ENCODE measurements around the gene RNF168.
A peak's percentile ranks its signal among the peaks of the same experiment; 100 is the strongest.
"Not testable (repeated sequence)": the region's sequence is repeated elsewhere in the genome, so short reads cannot be mapped to it uniquely, and the experiment has no call there.

RNF168 gene

GRCh38 chr3:196503196-196504076 lies at the start of gene RNF168:
Gene RNF168 (minus strand): TSS chr3:196503768. CDS start chr3:196503173, 595 bp downstream.
- peak; percentile 40 to 95 (median 90) for DNase-seq

- no peak for DNase-seq
Observed at GRCh38 chr3:196552253-196552652, 48.7 kb upstream of the RNF168 start.

DNA sequence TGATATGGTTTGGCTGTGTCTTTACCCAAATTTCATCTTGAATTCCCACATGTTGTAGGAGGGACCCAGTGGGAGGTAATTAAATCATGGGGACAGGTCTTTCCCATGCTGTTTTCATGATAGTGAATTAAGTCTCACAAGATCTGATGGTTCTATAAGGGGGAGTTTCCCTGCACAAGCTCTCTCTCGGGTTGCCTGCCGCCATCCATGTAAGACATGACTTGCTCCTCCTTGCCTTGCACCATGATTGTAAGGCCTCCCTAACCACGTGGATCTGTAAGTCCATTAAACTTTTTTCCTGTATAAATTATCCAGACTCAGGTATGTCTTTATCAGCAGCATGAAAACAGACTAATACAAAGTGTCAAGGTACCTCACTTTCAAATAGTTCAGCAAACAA lies 46.6 kb upstream of the RNF168 start:
- not testable (repeated sequence) for DNase-seq

DNA sequence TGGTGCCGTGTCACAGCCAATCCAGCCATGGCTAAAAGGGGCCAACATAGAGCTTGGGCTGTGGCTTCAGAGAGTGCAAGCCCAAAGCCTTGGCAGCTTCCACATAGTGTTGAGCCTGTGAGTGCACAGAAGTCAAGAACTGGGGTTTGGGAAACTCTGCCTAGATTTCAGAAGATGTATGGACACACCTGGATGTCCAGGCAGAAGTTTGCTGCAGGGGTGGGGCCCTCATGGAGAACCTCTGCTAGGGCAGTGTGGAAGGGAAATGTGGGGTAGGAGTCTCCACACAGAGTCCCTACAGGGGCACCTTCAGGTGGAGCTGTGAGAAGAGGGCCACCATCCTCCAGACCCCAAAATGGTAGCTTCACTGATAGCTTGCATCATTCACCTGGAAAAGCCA lies 45.7 kb upstream of the RNF168 start:
- DNase-seq: not testable (repeated sequence)

DNA sequence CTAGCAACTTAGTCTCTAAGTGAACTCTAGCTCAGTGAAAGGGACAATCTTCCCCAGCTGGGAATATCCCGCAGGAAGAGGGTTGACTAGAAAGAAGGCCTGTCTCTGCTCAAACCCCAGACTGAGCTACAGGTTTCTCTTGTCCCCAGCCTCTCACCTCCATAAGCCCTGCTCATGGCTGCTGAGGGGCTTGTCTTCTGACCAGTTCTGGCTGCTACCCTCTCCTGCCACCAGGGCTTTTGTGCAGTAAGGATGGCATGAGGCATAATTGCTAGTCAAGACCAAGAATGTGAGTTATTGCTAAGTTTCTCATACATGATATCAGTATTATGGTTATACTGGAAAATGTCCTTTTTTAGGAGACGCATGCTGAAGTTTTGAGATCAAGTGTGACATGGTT lies 43.5 kb upstream of the RNF168 start:
- no peak for DNase-seq

GRCh38 chr3:196546537-196546936 lies 43.0 kb upstream of the RNF168 start:
- no peak for DNase-seq

DNA sequence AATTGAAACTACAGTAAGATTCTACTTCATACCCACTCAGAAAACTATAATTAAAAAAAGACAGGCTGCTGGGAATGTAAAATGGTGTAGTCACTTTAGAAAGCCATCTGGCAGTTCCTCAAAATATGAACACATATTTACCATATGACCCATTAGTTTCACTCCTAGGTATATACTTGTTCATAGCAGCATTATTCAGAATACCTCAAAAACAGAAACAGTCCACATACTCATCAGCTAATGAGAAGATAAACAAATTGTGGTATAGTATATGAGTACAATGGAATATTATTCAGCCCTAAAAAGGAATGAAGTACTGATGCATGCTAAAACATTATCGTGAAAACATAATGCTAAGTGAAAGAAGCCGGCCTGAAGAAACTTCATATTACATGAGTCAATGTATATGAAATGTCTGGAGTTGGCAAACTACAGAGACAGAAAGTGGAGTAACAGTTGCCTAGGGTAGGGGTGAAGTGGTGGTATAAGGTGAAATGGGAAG lies 41.0 kb upstream of the RNF168 start:
- no peak for DNase-seq

DNA sequence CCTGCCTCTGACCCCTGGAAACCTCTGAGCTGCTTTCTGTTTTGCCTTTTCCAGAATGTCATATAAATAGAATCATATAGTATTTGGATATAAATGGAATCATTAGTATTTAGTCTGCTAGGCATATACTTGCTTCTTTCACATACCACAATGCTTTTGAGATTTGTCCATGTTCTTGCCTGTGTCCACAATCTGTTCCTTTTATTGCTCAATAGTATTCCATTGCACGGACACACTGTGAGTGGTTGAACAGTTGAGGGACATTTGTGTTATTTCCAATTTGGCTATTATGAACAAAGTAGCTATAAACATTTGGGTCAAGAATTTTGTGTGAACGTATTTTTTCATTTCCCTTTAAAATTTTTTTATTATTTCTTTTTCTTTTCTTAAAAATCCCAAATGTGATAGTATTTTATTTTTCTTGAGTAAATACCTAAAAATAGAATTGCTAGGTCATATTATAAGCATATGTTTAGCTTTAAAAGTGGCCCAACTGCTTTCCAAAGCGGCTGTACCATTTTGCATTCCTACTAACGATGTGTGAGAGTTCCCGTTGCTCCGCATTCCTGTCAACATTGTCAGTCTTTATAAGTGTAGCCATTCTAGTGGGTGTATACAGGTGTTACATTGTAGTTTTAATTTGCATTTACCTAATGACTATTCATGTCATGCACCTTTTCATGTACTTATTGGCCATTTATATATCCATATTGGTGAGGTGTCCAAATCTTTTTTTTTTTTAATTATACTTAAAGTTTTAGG lies 38.3 kb upstream of the RNF168 start:
- DNase-seq: no peak

DNA sequence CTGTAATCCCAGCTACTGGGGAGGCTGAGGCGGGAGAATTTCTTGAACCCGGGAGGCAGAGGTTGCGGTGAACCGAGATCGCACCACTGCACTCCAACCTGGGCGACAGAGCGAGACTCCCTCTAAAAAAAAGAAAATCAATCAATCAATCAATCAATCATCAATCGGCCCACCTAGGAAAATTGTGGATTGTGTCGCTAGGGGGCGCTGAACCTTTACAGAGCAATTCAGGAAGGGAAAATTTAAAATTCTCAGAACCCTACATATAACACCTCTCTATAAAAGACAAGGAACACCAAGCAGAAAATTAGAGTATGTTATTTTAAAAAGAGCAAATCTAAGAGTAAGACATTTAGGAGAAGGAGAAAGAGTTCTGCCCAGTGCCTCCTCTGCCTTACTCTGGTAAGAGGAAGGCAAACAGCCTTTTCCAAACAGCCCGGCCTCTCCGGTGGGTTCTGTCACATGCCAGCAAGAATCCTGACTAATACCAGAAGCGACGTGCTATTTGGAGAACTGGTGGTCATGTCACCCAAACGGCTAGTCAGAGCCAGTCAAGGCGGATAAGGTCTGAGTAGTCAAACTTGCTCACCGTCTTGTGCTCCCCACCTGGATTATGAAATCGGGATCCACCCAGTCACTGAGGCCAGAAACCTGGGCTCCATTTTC lies 33.9 kb upstream of the RNF168 start:
- peak in 1 of 14 donors; percentile 5 for DNase-seq

GRCh38 chr3:196533260-196533681 lies 29.7 kb upstream of the RNF168 start:
- no peak for DNase-seq

GRCh38 chr3:196531418-196531817 lies 27.9 kb upstream of the RNF168 start:
- no peak for DNase-seq

- peak in 11 of 14 donors; percentile 7 to 78 (median 35) for DNase-seq
Observed at GRCh38 chr3:196528639-196529233, 25.2 kb upstream of the RNF168 start.

DNA sequence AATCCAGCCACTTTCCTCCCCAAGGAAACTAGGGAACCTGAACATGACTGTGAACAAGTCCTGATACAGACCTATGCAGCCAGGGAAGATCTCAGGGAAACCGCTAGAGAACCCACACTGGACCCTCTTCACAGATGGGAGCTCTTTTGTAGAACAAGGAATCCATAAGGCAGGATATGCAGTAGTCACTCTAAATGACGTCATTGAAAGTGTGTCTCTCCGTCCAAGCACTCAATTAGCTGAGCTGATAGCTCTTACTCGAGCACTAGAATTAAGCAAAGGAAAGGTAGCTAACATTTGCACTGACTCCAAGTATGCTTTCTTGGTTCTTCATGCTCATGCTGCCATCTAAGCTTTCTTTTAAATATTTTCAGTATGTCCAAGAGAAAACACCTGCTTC lies 21.6 kb upstream of the RNF168 start:
- DNase-seq: no peak

DNA sequence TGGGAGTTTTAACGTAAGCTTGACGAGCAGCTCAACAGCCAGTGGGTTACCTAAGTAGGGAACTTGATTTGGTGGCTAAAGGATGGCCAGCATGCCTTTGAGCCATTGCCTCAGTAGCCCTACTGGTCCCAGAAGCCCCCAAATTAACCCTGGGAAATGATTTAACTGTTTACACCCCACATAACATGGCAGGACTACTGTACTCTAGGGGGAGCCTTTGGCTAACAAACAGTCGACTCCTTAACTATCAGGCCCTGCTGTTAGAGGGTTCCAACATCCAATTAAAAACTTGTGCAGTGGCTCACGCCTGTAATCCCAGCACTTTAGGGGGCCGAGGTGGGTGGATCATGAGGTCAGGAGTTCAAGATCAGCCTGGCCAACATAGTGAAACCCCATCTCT lies 21.0 kb upstream of the RNF168 start:
- DNase-seq: no peak

DNA sequence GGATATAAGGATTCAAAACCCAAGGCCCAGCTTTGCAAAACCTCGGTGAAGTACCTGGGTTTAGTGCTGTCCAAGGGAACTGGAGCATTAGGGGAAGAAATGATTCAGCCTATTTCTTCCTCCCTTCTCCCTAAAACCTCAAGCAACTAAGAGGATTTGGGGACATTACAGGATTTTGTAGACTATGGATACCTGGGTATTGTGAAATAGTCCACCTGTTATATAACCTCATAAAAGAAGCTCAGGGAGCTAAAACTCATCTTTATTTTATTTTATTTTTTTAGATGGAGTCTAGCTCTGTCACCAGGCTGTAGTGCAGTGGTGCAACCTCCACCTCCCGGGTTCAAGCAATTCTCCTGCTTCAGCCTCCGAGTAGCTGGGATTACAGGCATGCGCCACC lies 20.3 kb upstream of the RNF168 start:
- no peak for DNase-seq

DNA sequence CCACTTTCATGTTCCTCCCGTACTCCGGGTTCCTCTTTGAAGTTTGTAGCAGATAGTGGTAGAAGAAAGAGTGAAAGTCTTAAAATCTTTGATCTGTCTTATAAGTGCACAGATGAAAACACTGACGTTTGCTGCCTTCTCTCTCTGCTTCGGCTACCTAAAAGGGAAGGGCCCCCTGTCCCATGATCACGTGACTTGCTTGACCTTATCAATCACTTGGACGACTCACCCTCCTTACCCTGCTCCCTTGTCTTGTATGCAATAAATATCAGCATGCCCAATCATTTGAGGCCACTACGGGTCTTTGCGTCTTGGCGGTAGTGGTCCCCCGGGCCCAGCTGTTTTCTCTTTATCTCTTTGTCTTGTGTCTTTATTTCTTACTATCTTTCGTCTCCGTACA lies 17.7 kb upstream of the RNF168 start:
- DNase-seq: not testable (repeated sequence)

DNA sequence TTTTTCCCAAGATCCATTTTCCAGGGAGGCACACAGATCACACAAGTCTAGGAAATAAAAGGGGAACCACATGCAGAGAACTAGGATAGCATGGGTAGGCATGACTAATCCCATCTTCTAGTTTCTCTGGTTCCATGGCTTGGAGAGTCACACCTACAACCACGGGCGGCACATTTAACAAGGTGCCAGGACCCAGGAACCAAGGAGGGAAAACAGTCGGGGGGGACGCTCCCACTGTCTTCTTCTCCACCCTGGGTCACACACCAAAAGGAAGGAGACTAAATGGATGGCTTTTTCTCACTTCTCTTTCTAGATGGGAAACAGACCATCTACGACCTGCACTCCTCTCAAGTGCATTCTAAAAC lies 16.1 kb upstream of the RNF168 start:
- no peak for DNase-seq

DNA sequence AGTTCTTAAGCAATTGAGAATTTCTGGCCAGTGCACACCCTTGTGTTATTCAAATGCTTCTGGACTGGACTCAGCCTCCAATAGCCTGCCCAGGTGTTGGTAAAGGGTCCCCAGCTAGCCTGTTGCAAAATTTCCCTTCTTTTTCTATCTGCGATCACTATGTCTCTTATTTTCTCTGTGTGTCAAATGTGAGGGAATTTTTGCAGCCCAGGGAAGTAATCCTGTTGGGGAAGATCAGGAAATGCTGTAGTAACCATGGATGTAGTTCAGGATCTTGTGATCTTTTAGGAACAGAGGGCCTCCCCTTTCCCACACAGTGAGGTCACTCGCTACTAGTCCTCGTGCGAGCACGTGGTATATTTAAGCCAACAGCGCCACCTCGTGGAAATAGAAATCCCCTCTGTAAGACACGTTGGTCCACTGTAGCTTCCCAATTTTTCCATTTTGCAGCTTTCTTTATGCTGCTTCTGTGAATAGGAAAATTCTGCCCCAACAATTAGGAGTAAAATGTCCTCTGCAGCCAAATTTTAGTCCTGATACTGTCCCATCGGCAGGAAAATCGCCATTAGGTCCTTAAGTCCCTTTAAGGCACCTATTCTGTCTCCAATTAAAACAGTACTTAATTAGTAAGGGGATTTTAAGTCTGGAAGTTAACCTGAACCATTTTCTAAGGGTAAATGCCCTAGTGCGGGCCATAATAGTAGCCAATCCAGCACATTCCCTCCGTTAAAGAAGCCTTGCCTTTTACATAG lies 15.6 kb upstream of the RNF168 start:
- peak in 1 of 14 donors; percentile 0 for DNase-seq

GRCh38 chr3:196517919-196518318 lies 14.4 kb upstream of the RNF168 start:
- no peak for DNase-seq

GRCh38 chr3:196517162-196517800 lies 13.7 kb upstream of the RNF168 start:
- DNase-seq: no peak

All from C1 segment of cervical spinal cord (tissue), 14 donors.